H9 (cell line): Measurements from ENCODE around the gene GRIK4. TPM values are rescaled to one million over a fixed set of nuclear protein-coding genes. Genes with fewer than 3 reads are reported as not detected.

Source experiments
- DNase-seq: peaks from one replicate; pipeline ENCODE4 v3.0.0-alpha.2; 2017
- H2AFZ ChIP-seq: one replicate; pipeline ENCODE4 v1.6.1; 2013; ENCODE audit warnings: mild to moderate bottlenecking, low read length, control low read depth, moderate library complexity
- H2AK5ac ChIP-seq: 2 replicates; pipeline ENCODE4 v1.6.1; 2013; ENCODE audit warnings: low read length, control low read depth, mixed read lengths; ENCODE audit not compliant: insufficient read length
- H2BK120ac ChIP-seq: one replicate; pipeline ENCODE4 v1.6.1; 2013; ENCODE audit warnings: low read depth, mild to moderate bottlenecking, low read length, control low read depth, inconsistent platforms; ENCODE audit not compliant: poor library complexity, severe bottlenecking
- H2BK12ac ChIP-seq: 2 replicates; pipeline ENCODE4 v1.6.1; 2013; ENCODE audit warnings: low read length, control low read depth, mixed read lengths, low read depth; ENCODE audit not compliant: insufficient read length
- H2BK15ac ChIP-seq: 2 replicates; pipeline ENCODE4 v1.6.1; 2013; ENCODE audit warnings: low read depth, low read length, control low read depth
- H2BK20ac ChIP-seq: one replicate; pipeline ENCODE4 v1.6.1; 2013; ENCODE audit warnings: low read depth, mild to moderate bottlenecking, low read length, control low read depth, inconsistent platforms; ENCODE audit not compliant: poor library complexity, severe bottlenecking
- H2BK5ac ChIP-seq: 2 replicates; pipeline ENCODE4 v1.6.1; 2013; ENCODE audit warnings: low read length, control low read depth, mixed read lengths; ENCODE audit not compliant: insufficient read length
- H3K14ac ChIP-seq: 2 replicates; pipeline ENCODE4 v1.6.1; 2013; ENCODE audit warnings: low read length, control low read depth; ENCODE audit not compliant: insufficient read depth
- H3K18ac ChIP-seq: 2 replicates; pipeline ENCODE4 v1.6.1; 2013; ENCODE audit warnings: low read depth, mild to moderate bottlenecking, mixed read lengths, low read length, control low read depth; ENCODE audit not compliant: insufficient read length
- H3K23ac ChIP-seq: 2 replicates; pipeline ENCODE4 v1.6.1; 2013; ENCODE audit warnings: low read length, control low read depth, mixed read lengths, low read depth; ENCODE audit not compliant: insufficient read length
- H3K23me2 ChIP-seq: 2 replicates; pipeline ENCODE4 v1.6.1; 2013; ENCODE audit warnings: low read depth, mild to moderate bottlenecking, mixed read lengths, low read length, control low read depth; ENCODE audit not compliant: insufficient read length, poor library complexity, severe bottlenecking
- H3K27ac ChIP-seq: 2 replicates; pipeline ENCODE4 v1.5.1; 2013; ENCODE audit warnings: low read length, control low read depth, mixed read lengths, low read depth; ENCODE audit not compliant: insufficient read length
- H3K27me3 ChIP-seq: 2 replicates; pipeline ENCODE4 v1.6.1; 2013; ENCODE audit warnings: low read length, control low read depth, inconsistent platforms; ENCODE audit not compliant: insufficient read depth
- H3K4ac ChIP-seq: 2 replicates; pipeline ENCODE4 v1.6.1; 2013; ENCODE audit warnings: low read depth, mild to moderate bottlenecking, control low read depth, inconsistent platforms, low read length, moderate library complexity
- H3K4me1 ChIP-seq: 2 replicates; pipeline ENCODE4 v1.6.1; 2013; ENCODE audit warnings: low read length, control low read depth, inconsistent platforms; ENCODE audit not compliant: insufficient read depth
- H3K4me2 ChIP-seq: 2 replicates; pipeline ENCODE4 v1.6.1; 2013; ENCODE audit warnings: low read length, control low read depth, mixed read lengths; ENCODE audit not compliant: insufficient read length, insufficient read depth
- H3K56ac ChIP-seq: 2 replicates; pipeline ENCODE4 v1.6.1; 2013; ENCODE audit warnings: low read depth, mild to moderate bottlenecking, mixed read lengths, low read length, control low read depth; ENCODE audit not compliant: insufficient read length
- H3K79me1 ChIP-seq: 2 replicates; pipeline ENCODE4 v1.6.1; 2013; ENCODE audit warnings: low read depth, mild to moderate bottlenecking, moderate library complexity, low read length, control low read depth, inconsistent platforms; ENCODE audit not compliant: insufficient read depth, poor library complexity, severe bottlenecking
- H3K79me2 ChIP-seq: 2 replicates; pipeline ENCODE4 v1.6.1; 2013; ENCODE audit warnings: low read length, control low read depth, inconsistent platforms; ENCODE audit not compliant: insufficient read depth
- H3K9ac ChIP-seq: 2 replicates; pipeline ENCODE4 v1.6.1; 2013; ENCODE audit warnings: low read length, control low read depth, mixed read lengths; ENCODE audit not compliant: insufficient read length; ENCODE audit errors: extremely low read depth
- H3K9me3 ChIP-seq: one replicate; pipeline ENCODE4 v1.6.1; 2013; ENCODE audit warnings: low read depth, low read length, inconsistent platforms; ENCODE audit not compliant: control insufficient read depth
- H3T11ph ChIP-seq: one replicate; pipeline ENCODE4 v1.6.1; 2013; ENCODE audit warnings: mild to moderate bottlenecking, low read length, control low read depth, inconsistent platforms
- H4K20me1 ChIP-seq: one replicate; pipeline ENCODE4 v1.6.1; 2013; ENCODE audit not compliant: control insufficient read depth, insufficient read length, insufficient read depth
- H4K5ac ChIP-seq: 2 replicates; pipeline ENCODE4 v1.6.1; 2013; ENCODE audit warnings: low read depth, mild to moderate bottlenecking, mixed read lengths, low read length, control low read depth; ENCODE audit not compliant: insufficient read length
- H4K8ac ChIP-seq: replicated peaks from 2 replicates; pipeline ENCODE4 v1.6.1; 2013; ENCODE audit warnings: low read length, control low read depth, mixed read lengths, low read depth; ENCODE audit not compliant: insufficient read length
- H4K91ac ChIP-seq: 2 replicates; pipeline ENCODE4 v1.6.1; 2013; ENCODE audit warnings: low read depth, mild to moderate bottlenecking, moderate library complexity, mixed read lengths, low read length, control low read depth; ENCODE audit not compliant: insufficient read length
- H3K27ac Mint-ChIP-seq, 3 experiments: 2 replicates in 2 of 3; 3 replicates in 1 of 3; pipeline ENCODE4 v1.8.0; 2020 to 2021; ENCODE audit warnings: mixed read lengths in 3 of 3, mild to moderate bottlenecking in 1 of 3, moderate library complexity in 1 of 3
- H3K27me3 Mint-ChIP-seq: 2 replicates; pipeline ENCODE4 v1.8.0; 2021; ENCODE audit warnings: low read depth, mild to moderate bottlenecking, moderate library complexity, mixed read lengths
- H3K36me3 Mint-ChIP-seq, 3 experiments: 2 replicates in 2 of 3; 3 replicates in 1 of 3; pipeline ENCODE4 v1.8.0; 2020 to 2021; ENCODE audit warnings: low read depth in 3 of 3, mixed read lengths in 3 of 3; ENCODE audit not compliant: insufficient read depth in 1 of 3
- H3K4me1 Mint-ChIP-seq, 2 experiments: 2 replicates each; pipeline ENCODE4 v1.8.0; 2020; ENCODE audit warnings: mixed read lengths in 2 of 2
- H3K4me3 Mint-ChIP-seq, 2 experiments: 2 replicates in 1 of 2; 3 replicates in 1 of 2; pipeline ENCODE4 v1.8.0; 2020 to 2021; ENCODE audit warnings: mild to moderate bottlenecking in 2 of 2, mixed read lengths in 2 of 2, moderate library complexity in 1 of 2
- H3K9me3 Mint-ChIP-seq, 2 experiments: 2 replicates in 1 of 2; 3 replicates in 1 of 2; pipeline ENCODE4 v1.8.0; 2020; ENCODE audit warnings: mild to moderate bottlenecking in 2 of 2, mixed read lengths in 2 of 2, moderate library complexity in 1 of 2
- WGBS: extraction: QIAGEN DNeasy Blood & Tissue Kit; methylation state at CpG from one replicate; pipeline ENCODE4 v1.1.7; 2013; ENCODE audit warnings: missing lambda C conversion rate, low lambda C conversion rate, mixed read lengths; ENCODE audit not compliant: insufficient read length; ENCODE audit errors: extremely low coverage; 5-methylcytosine and 5-hydroxymethylcytosine counted together
- total RNA-seq: library from RNA; stranded (reverse); gene quantifications from 2 replicates; pipeline ENCODE4 v1.2.1, GENCODE V29; 2021
- TF ChIP-seq, protein P1 (sequence below): fragments of 200-600 bp; sonication (generic); conservative IDR thresholded peaks from 3 replicates; pipeline ENCODE4 v1.8.0; 2021; ENCODE audit warnings: antibody characterized with exemption, mild to moderate bottlenecking

The GRIK4 gene
- total RNA-seq, 1 experiment from 2014 or later = 2.3 TPM

DNA sequence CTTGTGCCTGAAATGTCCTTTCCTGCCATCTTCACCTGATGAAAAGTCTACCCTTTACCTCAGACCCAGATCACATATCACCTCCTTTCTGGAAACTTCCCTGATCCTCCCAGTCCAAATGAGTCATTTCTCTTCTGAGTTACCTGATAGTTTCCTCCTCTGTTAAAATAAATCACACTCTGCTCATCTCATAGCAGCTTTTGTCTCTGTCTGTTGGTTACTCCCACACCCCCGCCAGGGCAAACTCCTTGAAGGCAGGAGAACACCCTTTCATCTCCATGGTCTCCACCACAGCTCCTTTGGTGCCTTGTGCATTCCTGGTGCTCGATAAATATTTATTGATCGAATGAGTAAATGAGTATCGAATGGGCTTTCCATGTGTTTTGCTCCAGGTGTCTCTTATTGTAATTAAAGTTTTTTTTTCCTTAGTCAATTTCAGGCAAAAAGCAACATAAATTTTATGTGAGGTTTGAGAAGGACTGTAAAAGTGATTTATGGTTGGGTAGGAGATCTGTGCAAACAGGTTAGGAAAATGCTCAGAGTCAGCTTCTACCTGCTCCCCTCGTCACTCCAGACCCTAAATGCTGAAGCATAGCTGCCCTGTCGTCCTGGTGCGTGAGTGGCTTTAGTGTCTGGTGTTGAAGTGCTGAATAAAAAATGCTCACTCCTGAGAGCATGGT lies 178.2 kb downstream of the GRIK4 start:
- no peak overlapping the region for H3K4me3 Mint-ChIP-seq
- Histone ChIP-seq H4K20me1 (no peaks in the 10 kb centered on the region), H3K14ac (no peak overlapping the region), H3K27me3 (no peaks in the 10 kb centered on the region), H3K4me1 (no peaks in the 10 kb centered on the region), H3K9ac (no peak overlapping the region), H2AFZ (no peak overlapping the region), H4K8ac (no peak overlapping the region), H2BK12ac (no peak overlapping the region), H3K23ac (no peak overlapping the region), H3T11ph (no peak overlapping the region), H3K9me3 (no peaks in the 10 kb centered on the region), H2AK5ac (no peak overlapping the region), H2BK20ac (no peak overlapping the region), H3K79me1 (no peaks in the 10 kb centered on the region), H2BK5ac (no peak overlapping the region), H3K18ac (no peak overlapping the region), H3K27ac (no peak overlapping the region), H3K23me2 (no peaks in the 10 kb centered on the region), H3K79me2 (no peaks in the 10 kb centered on the region), H3K56ac (no peak overlapping the region), H3K4ac (no peak overlapping the region), H4K5ac (no peak overlapping the region), H4K91ac (no peak overlapping the region), H2BK120ac (no peak overlapping the region), H3K4me2 (no peak overlapping the region), H2BK15ac (no peak overlapping the region)
- no peak for DNase-seq
- no peak overlapping the region; a peak in 1 of 7 replicates for H3K27ac Mint-ChIP-seq
- H3K4me1 Mint-ChIP-seq = no peaks in the 10 kb centered on the region
- H3K9me3 Mint-ChIP-seq = no peaks in the 10 kb centered on the region
- no CpG with 5 or more reads among the region's 7 CpGs for WGBS
- TF ChIP-seq, protein P1, sequence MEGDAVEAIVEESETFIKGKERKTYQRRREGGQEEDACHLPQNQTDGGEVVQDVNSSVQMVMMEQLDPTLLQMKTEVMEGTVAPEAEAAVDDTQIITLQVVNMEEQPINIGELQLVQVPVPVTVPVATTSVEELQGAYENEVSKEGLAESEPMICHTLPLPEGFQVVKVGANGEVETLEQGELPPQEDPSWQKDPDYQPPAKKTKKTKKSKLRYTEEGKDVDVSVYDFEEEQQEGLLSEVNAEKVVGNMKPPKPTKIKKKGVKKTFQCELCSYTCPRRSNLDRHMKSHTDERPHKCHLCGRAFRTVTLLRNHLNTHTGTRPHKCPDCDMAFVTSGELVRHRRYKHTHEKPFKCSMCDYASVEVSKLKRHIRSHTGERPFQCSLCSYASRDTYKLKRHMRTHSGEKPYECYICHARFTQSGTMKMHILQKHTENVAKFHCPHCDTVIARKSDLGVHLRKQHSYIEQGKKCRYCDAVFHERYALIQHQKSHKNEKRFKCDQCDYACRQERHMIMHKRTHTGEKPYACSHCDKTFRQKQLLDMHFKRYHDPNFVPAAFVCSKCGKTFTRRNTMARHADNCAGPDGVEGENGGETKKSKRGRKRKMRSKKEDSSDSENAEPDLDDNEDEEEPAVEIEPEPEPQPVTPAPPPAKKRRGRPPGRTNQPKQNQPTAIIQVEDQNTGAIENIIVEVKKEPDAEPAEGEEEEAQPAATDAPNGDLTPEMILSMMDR = no peak
- no peaks in the 10 kb centered on the region for H3K36me3 Mint-ChIP-seq
- no peaks in the 10 kb centered on the region; the same call in 1 of the 2 replicates for H3K27me3 Mint-ChIP-seq
